Esophagus muscularis mucosa (tissue), 4 donors: ENCODE data around the gene DSP.

Experiments
- CTCF ChIP-seq, 3 experiments: fragments of 200-600 bp in 2 of 3; fragments of 450-650 bp in 1 of 3; sonication (generic) in 2 of 3; IDR thresholded peaks; one replicate each; pipeline ENCODE4 v1.5.1; 2017 to 2019; ENCODE audit warnings: antibody characterized with exemption in 3 of 3, mild to moderate bottlenecking in 2 of 3, moderate library complexity in 1 of 3
- EP300 ChIP-seq: sonication (generic); formaldehyde crosslinking; IDR thresholded peaks from one replicate; pipeline ENCODE4 v1.6.1; 2017; ENCODE audit warnings: antibody characterized with exemption
- POLR2A ChIP-seq: fragments of 450-650 bp; IDR thresholded peaks from one replicate; pipeline ENCODE4 v1.6.1; 2017; ENCODE audit warnings: antibody characterized with exemption, moderate library complexity, mild to moderate bottlenecking, low read depth

- TF ChIP-seq CTCF (IDR thresholded peaks at IDR 0.05) (no peak), EP300 (no peak), POLR2A (no peak)
Measured at GRCh38 chr6:7572213-7572943, 30.9 kb downstream of the DSP start.
